C4-2B (cell line): ENCODE results near the gene CHMP4A.

Experiments used
- ZFX ChIP-seq: fragments of 450-650 bp; IDR thresholded peaks from 2 replicates; pipeline ENCODE4 v1.6.1; 2017
- TF ChIP-seq, protein P1 (sequence below): fragments of 450-650 bp; conservative IDR thresholded peaks from 2 replicates; pipeline ENCODE4 v1.5.1; 2017; ENCODE audit warnings: mild to moderate bottlenecking

DNA sequence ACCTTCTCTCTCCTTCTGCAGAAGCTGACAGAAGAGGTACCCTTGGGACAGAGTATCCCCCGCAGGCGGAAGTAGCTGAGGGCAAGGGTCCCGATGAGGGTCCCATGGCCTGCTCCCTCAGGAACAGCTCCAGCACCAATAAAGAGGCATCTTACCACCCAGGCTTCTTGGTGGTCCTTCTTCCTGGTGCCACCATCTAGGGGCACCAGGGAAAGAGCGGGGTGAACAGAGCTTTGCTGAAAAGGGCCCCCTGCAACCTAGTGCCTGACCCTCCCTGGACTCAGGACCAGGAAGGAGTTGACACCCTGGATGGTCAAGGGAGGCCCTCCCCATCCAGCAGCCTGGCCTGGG is 52.8 kb downstream of the CHMP4A start:
- TF ChIP-seq, protein P1, sequence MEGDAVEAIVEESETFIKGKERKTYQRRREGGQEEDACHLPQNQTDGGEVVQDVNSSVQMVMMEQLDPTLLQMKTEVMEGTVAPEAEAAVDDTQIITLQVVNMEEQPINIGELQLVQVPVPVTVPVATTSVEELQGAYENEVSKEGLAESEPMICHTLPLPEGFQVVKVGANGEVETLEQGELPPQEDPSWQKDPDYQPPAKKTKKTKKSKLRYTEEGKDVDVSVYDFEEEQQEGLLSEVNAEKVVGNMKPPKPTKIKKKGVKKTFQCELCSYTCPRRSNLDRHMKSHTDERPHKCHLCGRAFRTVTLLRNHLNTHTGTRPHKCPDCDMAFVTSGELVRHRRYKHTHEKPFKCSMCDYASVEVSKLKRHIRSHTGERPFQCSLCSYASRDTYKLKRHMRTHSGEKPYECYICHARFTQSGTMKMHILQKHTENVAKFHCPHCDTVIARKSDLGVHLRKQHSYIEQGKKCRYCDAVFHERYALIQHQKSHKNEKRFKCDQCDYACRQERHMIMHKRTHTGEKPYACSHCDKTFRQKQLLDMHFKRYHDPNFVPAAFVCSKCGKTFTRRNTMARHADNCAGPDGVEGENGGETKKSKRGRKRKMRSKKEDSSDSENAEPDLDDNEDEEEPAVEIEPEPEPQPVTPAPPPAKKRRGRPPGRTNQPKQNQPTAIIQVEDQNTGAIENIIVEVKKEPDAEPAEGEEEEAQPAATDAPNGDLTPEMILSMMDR, result no peak
- no peak for TF ChIP-seq ZFX
